Bronchial epithelial cell (primary cell): ENCODE data around the gene RASGRP3. TPM values are rescaled to one million over a fixed set of nuclear protein-coding genes. Genes with fewer than 3 reads are reported as not detected.
"Not testable (repeated sequence)": the region's sequence is repeated elsewhere in the genome, so short reads cannot be mapped to it uniquely, and the experiment has no call there.

Source experiments
- DNase-seq: peaks from one replicate; pipeline ENCODE4 v3.0.0-alpha.2; 2010; ENCODE audit warnings: low read depth
- FAIRE-seq: peaks from 2 replicates; lab custom pipeline; 2011; peaks lifted over from hg19 to GRCh38; lab: Jason Lieb, UNC
- H3K27me3 ChIP-seq: 2 replicates; pipeline ENCODE4 v1.5.1; 2011; ENCODE audit warnings: low read length; ENCODE audit not compliant: control insufficient read depth, insufficient read depth
- H3K36me3 ChIP-seq: 2 replicates; pipeline ENCODE4 v1.5.1; 2011; ENCODE audit warnings: low read length; ENCODE audit not compliant: control insufficient read depth, insufficient read depth
- H3K4me3 ChIP-seq: 2 replicates; pipeline ENCODE4 v1.5.1; 2011; ENCODE audit warnings: mild to moderate bottlenecking, low read depth, low read length, control low read depth
- total RNA-seq: library from RNA; depleted of rRNA; stranded (reverse); fragments of >200 nt; gene quantifications from 2 replicates; pipeline ENCODE4 v1.2.1, GENCODE V29; 2014
- TF ChIP-seq, protein P1 (sequence below): IDR thresholded peaks from 2 replicates; pipeline ENCODE4 v1.5.1; 2011; ENCODE audit warnings: mild to moderate bottlenecking, moderate library complexity, low read length, control low read depth, inconsistent platforms; ENCODE audit not compliant: insufficient read depth, severe bottlenecking

The RASGRP3 gene
- total RNA-seq, 1 donor from 2014 or later = 0.79 TPM

DNA sequence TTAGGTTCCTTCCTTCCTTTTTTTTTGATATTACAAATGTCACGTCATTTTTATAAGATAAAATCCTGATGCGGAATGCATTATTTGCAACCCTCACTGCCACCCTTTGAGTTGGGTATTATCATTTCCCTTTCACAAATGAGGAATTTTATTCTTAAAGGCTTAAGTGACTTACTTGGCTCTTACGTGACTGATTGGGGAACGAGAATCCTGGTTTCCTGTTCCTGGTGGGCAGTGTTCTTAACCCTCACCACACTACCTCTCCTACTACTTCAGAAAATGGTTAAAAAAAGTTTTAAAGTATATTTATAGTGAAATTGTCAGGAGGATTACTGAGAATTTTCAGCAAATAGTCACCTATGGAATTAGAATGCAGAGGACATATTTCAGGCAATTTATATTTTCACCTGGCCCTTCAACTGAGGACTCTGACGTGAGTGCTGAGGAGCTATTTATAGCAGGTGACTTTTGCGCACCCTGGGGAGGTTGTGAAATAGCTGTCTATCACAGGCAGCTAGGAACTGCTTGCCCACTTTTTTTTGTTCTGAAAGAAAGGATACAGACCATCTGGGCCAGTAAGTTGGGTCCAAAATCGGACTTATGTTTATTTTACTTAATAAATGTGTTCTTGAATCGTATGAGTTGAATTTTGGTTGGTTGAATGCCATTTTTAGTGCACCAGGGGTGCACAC is 18.7 kb upstream of the RASGRP3 start:
- no peaks in the 10 kb centered on the region for H3K27me3 ChIP-seq
- DNase-seq (no peak), FAIRE-seq (no peak)
- TF ChIP-seq, protein P1, sequence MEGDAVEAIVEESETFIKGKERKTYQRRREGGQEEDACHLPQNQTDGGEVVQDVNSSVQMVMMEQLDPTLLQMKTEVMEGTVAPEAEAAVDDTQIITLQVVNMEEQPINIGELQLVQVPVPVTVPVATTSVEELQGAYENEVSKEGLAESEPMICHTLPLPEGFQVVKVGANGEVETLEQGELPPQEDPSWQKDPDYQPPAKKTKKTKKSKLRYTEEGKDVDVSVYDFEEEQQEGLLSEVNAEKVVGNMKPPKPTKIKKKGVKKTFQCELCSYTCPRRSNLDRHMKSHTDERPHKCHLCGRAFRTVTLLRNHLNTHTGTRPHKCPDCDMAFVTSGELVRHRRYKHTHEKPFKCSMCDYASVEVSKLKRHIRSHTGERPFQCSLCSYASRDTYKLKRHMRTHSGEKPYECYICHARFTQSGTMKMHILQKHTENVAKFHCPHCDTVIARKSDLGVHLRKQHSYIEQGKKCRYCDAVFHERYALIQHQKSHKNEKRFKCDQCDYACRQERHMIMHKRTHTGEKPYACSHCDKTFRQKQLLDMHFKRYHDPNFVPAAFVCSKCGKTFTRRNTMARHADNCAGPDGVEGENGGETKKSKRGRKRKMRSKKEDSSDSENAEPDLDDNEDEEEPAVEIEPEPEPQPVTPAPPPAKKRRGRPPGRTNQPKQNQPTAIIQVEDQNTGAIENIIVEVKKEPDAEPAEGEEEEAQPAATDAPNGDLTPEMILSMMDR = no peak
- H3K36me3 ChIP-seq = no peaks in the 10 kb centered on the region
- H3K4me3 ChIP-seq = no peak overlapping the region

DNA sequence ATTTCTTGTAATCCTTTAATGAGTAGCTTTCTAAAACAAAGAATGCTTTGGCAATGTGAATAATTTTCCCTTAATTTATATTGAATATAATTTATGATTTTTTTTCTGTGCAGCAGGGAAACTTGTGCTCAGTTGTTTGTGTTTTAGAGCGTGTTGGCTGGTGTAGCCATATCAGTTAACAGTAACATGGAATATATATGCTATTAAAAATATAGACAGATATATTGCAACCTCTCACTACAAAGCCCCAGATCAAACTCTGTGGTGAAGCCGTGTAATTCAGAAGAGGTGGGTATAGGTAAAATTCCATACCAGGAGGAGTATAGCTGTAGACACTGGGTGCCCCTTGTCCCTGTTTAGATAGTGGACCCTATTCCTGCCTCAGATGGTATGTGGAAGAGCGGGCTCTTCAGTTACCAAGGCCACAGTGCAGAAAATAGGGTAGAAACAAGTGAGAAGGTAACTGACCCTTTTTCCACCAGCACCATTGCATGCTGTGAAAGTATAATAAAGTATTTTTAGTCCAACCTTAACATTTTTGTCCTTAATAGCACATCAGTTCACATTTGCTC is 18.1 kb upstream of the RASGRP3 start:
- FAIRE-seq (no peak), DNase-seq (no peak)
- TF ChIP-seq, protein P1 = no peak
- Histone ChIP-seq H3K27me3 (no peaks in the 10 kb centered on the region), H3K4me3 (no peak overlapping the region), H3K36me3 (no peaks in the 10 kb centered on the region)

GRCh38 chr2:33459745-33460144 is 16.7 kb upstream of the RASGRP3 start:
- no peak for FAIRE-seq
- TF ChIP-seq, protein P1 = no peak

GRCh38 chr2:33462512-33462911 is 13.9 kb upstream of the RASGRP3 start:
- not testable (repeated sequence) for H3K36me3 ChIP-seq, H3K4me3 ChIP-seq, H3K27me3 ChIP-seq, FAIRE-seq, DNase-seq

More at GRCh38 chr2:33459745-33460144, 16.7 kb upstream of the RASGRP3 start:
- no peak for DNase-seq
- Histone ChIP-seq H3K27me3 (no peaks in the 10 kb centered on the region), H3K4me3 (no peak overlapping the region), H3K36me3 (no peaks in the 10 kb centered on the region)

DNA sequence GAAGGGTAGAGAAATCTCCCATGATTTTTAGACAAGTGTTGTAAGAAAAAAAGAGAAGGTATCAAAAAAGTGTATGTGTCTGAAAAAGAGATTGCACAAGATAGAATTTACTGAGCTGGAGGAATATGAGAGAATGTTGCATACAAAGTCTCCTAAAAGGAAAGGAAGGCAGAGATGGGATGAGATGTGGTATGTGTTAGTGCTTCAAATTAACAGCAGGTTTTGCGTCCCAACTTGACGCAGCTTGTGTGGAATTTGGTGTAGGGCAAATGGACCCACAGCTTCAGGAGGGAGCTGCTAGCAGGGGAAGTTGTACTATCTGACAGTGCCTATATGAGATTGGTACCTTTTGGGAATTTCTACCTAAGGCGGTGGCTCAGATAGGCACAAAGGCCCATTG is 9.0 kb upstream of the RASGRP3 start:
- FAIRE-seq = no peak
- DNase-seq = no peak
- TF ChIP-seq, protein P1 = no peak
- no peaks in the 10 kb centered on the region for H3K36me3 ChIP-seq
- H3K27me3 ChIP-seq = no peaks in the 10 kb centered on the region
- H3K4me3 ChIP-seq = no peak overlapping the region

- FAIRE-seq (no peak), DNase-seq (no peak)
- TF ChIP-seq, protein P1 = no peak
- Histone ChIP-seq H3K4me3 (no peak overlapping the region), H3K36me3 (no peaks in the 10 kb centered on the region), H3K27me3 (no peaks in the 10 kb centered on the region)
Observed at GRCh38 chr2:33469238-33469637, 7.2 kb upstream of the RASGRP3 start.
